ENCODE results near the gene CD99L2.

CD99L2 gene

DNA sequence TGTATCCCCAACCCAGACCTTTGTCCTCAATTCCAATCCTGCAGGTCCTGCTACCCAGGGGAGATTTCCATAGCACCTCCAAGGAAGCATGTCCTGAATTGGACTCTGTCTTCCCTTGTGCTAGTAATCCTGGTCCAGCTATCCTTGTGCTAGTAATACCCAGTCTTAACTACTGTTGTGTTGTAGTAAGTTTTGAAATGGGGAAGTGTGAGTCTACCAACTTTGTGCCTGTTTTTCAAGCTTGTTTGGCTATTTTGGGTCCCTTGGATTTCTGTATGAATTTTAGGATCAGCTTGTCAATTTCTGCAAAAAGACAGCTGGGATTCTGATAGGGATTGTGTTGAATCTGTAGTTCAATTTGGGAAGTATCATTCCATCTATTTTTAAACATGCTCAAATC lies 51.4 kb downstream of the CD99L2 start:
- TF ChIP-seq, protein P1, sequence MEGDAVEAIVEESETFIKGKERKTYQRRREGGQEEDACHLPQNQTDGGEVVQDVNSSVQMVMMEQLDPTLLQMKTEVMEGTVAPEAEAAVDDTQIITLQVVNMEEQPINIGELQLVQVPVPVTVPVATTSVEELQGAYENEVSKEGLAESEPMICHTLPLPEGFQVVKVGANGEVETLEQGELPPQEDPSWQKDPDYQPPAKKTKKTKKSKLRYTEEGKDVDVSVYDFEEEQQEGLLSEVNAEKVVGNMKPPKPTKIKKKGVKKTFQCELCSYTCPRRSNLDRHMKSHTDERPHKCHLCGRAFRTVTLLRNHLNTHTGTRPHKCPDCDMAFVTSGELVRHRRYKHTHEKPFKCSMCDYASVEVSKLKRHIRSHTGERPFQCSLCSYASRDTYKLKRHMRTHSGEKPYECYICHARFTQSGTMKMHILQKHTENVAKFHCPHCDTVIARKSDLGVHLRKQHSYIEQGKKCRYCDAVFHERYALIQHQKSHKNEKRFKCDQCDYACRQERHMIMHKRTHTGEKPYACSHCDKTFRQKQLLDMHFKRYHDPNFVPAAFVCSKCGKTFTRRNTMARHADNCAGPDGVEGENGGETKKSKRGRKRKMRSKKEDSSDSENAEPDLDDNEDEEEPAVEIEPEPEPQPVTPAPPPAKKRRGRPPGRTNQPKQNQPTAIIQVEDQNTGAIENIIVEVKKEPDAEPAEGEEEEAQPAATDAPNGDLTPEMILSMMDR (IDR thresholded peaks at IDR 0.05; ENCODE audit: low read depth, low read length), result no peak
- no peak for DNase-seq (ENCODE audit: extremely low read depth, low read depth)

GRCh38 chrX:150846130-150846529 lies 52.3 kb downstream of the CD99L2 start:
- no peak for DNase-seq (ENCODE audit: extremely low read depth, low read depth)
- TF ChIP-seq, protein P1 (IDR thresholded peaks at IDR 0.05; ENCODE audit: low read depth, low read length), result no peak

GRCh38 chrX:150845091-150845490 lies 53.4 kb downstream of the CD99L2 start:
- TF ChIP-seq, protein P1 (IDR thresholded peaks at IDR 0.05; ENCODE audit: low read depth, low read length), result no peak

DNA sequence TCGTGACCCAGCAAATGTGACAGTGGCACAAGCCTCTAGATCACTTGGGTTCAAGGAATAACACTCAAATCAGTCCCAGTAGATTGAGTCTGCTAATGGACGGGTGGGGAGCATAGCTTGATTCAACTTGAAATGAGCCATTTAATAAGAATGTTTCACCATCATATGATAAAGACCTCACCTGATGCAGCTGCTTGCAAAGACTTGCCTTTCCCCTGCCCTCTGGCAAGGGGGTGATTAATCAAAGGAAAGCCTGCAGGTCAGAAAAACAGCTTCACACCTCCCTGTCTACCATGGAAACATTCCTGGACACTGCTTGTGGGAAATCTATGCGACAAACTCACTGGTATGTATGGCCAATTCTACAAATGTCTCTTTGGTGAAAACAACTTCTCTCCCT lies 54.5 kb downstream of the CD99L2 start:
- TF ChIP-seq, protein P1 (IDR thresholded peaks at IDR 0.05; ENCODE audit: low read depth, low read length), result no peak
- DNase-seq (ENCODE audit: extremely low read depth, low read depth), result no peak

More at GRCh38 chrX:150845091-150845490, 53.4 kb downstream of the CD99L2 start:
- DNase-seq (ENCODE audit: extremely low read depth, low read depth), result no peak

GRCh38 chrX:150842198-150842685 lies 56.2 kb downstream of the CD99L2 start:
- DNase-seq (ENCODE audit: extremely low read depth, low read depth), result no peak
- TF ChIP-seq, protein P1 (IDR thresholded peaks at IDR 0.05; ENCODE audit: low read depth, low read length), result no peak

DNA sequence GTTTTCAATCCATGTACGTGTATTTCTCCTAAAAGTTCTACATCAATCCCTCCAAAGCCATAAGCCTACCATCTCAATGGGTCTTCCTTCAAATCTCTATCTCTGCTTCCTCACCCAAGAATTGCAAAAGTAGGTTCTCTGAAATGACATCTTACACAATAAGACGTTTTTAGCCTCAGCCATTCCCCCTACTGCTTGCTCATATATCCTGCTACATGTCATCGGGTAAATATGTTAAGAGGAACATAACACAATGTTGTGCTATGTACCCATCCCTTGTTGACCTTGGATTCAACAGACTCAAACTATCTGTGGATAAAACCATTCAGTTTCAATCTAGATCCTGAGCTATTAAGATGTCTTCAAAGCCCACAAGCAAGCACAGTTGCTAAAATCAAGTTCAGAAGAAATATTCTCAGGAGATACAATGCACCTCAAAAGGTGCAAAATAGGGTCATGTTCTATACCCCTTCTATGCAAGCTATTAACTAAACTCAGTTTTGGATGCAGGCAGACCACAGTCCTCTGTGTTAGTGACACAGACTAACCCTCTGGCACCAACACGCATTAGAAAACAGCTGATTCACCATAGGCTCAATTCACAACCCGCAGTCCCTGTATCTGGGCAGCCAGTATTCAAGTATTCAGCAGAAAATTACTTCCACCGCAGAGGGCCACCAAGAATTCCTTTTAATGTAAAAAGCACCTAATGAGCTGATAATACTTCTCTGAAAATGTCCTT lies 56.8 kb downstream of the CD99L2 start:
- no peak for DNase-seq (ENCODE audit: extremely low read depth, low read depth)

GRCh38 chrX:150837845-150838244 lies 60.6 kb downstream of the CD99L2 start:
- DNase-seq (ENCODE audit: extremely low read depth, low read depth), result no peak
- TF ChIP-seq, protein P1 (IDR thresholded peaks at IDR 0.05; ENCODE audit: low read depth, low read length), result no peak

More for the DNA sequence above, 56.8 kb downstream of the CD99L2 start:
- TF ChIP-seq, protein P1 (IDR thresholded peaks at IDR 0.05; ENCODE audit: low read depth, low read length), result no peak

Measured in AG09319 (cell line).